ENCODE data around the gene ZNF516. TPM values are rescaled to one million over a fixed set of nuclear protein-coding genes. Genes with fewer than 3 reads are reported as not detected.

Gene ZNF516
- total RNA-seq, 4 donors from 2014 or later, result 20.5 to 55.4 (median 22.4) TPM

GRCh38 chr18:76395609-76396008, 99.4 kb downstream of the ZNF516 start:
- H3K36me3 ChIP-seq, result no peaks in the 10 kb centered on the region

GRCh38 chr18:76394780-76395476, 100.1 kb downstream of the ZNF516 start:
- Histone ChIP-seq H3K27me3 (no peaks in the 10 kb centered on the region), H3K9me3 (no peaks in the 10 kb centered on the region), H3K4me1 (peaks cover 27% of the 10 kb centered on the region), H3K27ac (peak overlapping the region; percentile 37), H3K4me3 (no peak overlapping the region), H3K36me3 (no peaks in the 10 kb centered on the region)
- DNase-seq (ENCODE audit: low spot score in 2 of 2), result no peak
- no peak for TF ChIP-seq EP300 (IDR thresholded peaks at IDR 0.05)
- TF ChIP-seq POLR2A (IDR thresholded peaks at IDR 0.05), result no peak
- no peak for TF ChIP-seq POLR2AphosphoS5 (IDR thresholded peaks at IDR 0.05)
- no peak for TF ChIP-seq CTCF (IDR thresholded peaks at IDR 0.05)
- WGBS, result 71% methylated on average over 13 of the region's 15 CpGs

More at GRCh38 chr18:76395609-76396008, 99.4 kb downstream of the ZNF516 start:
- no peaks in the 10 kb centered on the region for H3K9me3 ChIP-seq
- TF ChIP-seq CTCF (IDR thresholded peaks at IDR 0.05), result no peak
- no peak for TF ChIP-seq POLR2AphosphoS5 (IDR thresholded peaks at IDR 0.05)
- TF ChIP-seq POLR2A (IDR thresholded peaks at IDR 0.05), result no peak
- TF ChIP-seq EP300 (IDR thresholded peaks at IDR 0.05), result no peak
- no peaks in the 10 kb centered on the region for H3K27me3 ChIP-seq
- DNase-seq (ENCODE audit: low spot score in 2 of 2), result peak in 1 of 2 donors; percentile 40
- peaks cover 26% of the 10 kb centered on the region for H3K4me1 ChIP-seq
- H3K27ac ChIP-seq, result no peak overlapping the region
- WGBS, result 88% methylated on average over 20 of the region's 20 CpGs
- H3K4me3 ChIP-seq, result no peak overlapping the region

- H3K27me3 ChIP-seq, result no peaks in the 10 kb centered on the region
- no peak overlapping the region for H3K4me3 ChIP-seq
- peak; percentile 49 to 52 for DNase-seq (ENCODE audit: low spot score in 2 of 2)
- H3K36me3 ChIP-seq, result no peaks in the 10 kb centered on the region
- no peak overlapping the region for H3K27ac ChIP-seq
- TF ChIP-seq POLR2AphosphoS5 (IDR thresholded peaks at IDR 0.05) (no peak), CTCF (IDR thresholded peaks at IDR 0.05) (no peak), EP300 (IDR thresholded peaks at IDR 0.05) (no peak), POLR2A (IDR thresholded peaks at IDR 0.05) (no peak)
- no peaks in the 10 kb centered on the region for H3K9me3 ChIP-seq
- 79% methylated on average over 5 of the region's 5 CpGs for WGBS
- H3K4me1 ChIP-seq, result peaks cover 28% of the 10 kb centered on the region
These were observed 102.7 kb downstream of the ZNF516 start for GRCh38 chr18:76392349-76392748.

GRCh38 chr18:76391746-76392145, 103.3 kb downstream of the ZNF516 start:
- peaks cover 28% of the 10 kb centered on the region for H3K4me1 ChIP-seq
- no peaks in the 10 kb centered on the region for H3K9me3 ChIP-seq
- WGBS, result 97% methylated on average over 11 of the region's 19 CpGs
- H3K36me3 ChIP-seq, result no peaks in the 10 kb centered on the region
- no peak overlapping the region for H3K27ac ChIP-seq
- no peak overlapping the region for H3K4me3 ChIP-seq
- H3K27me3 ChIP-seq, result no peaks in the 10 kb centered on the region
- TF ChIP-seq POLR2AphosphoS5 (IDR thresholded peaks at IDR 0.05), result no peak
- no peak for TF ChIP-seq EP300 (IDR thresholded peaks at IDR 0.05)
- TF ChIP-seq CTCF (IDR thresholded peaks at IDR 0.05), result no peak
- no peak for TF ChIP-seq POLR2A (IDR thresholded peaks at IDR 0.05)
- DNase-seq (ENCODE audit: low spot score in 2 of 2), result peak; percentile 39 to 64

- H3K27me3 ChIP-seq, result no peaks in the 10 kb centered on the region
- H3K36me3 ChIP-seq, result no peaks in the 10 kb centered on the region
- peaks cover 28% of the 10 kb centered on the region for H3K4me1 ChIP-seq
- 84% methylated on average over 9 of the region's 9 CpGs for WGBS
- H3K9me3 ChIP-seq, result no peaks in the 10 kb centered on the region
- H3K27ac ChIP-seq, result no peak overlapping the region
- TF ChIP-seq POLR2AphosphoS5 (IDR thresholded peaks at IDR 0.05) (no peak), POLR2A (IDR thresholded peaks at IDR 0.05) (no peak)
- peak in 1 of 2 donors; percentile 8 for DNase-seq (ENCODE audit: low spot score in 2 of 2)
- H3K4me3 ChIP-seq, result no peak overlapping the region
These were observed 104.0 kb downstream of the ZNF516 start for GRCh38 chr18:76391038-76391437.
